AG04450 (cell line): Measurements from ENCODE around the gene COG5. TPM values are rescaled to one million over a fixed set of nuclear protein-coding genes. Genes with fewer than 3 reads are reported as not detected.

Experiments used
- CTCF ChIA-PET: fragments of 300-600, 350-600 bp; formaldehyde crosslinking; extraction: SDS; loops from one replicate; lab custom pipeline; 2022; ENCODE audit warnings: antibody characterized with exemption, inconsistent platforms; lab: Charles Lee
- POLR2A ChIA-PET: fragments of 350-600 bp; formaldehyde crosslinking; extraction: SDS; loops from one replicate; lab custom pipeline; 2021; ENCODE audit warnings: antibody characterized with exemption, inconsistent platforms; lab: Yijun Ruan, JAX
- DNase-seq: peaks from one replicate; pipeline ENCODE4 v3.0.0-alpha.2; 2011; ENCODE audit warnings: low read depth, low spot score
- H3K27ac ChIP-seq: one replicate; pipeline ENCODE4 v1.5.1; 2012; ENCODE audit warnings: low read depth, low read length, control low read depth
- H3K27me3 ChIP-seq: one replicate; pipeline ENCODE4 v1.6.0; 2012; ENCODE audit warnings: low read length; ENCODE audit not compliant: control insufficient read depth, insufficient read depth
- H3K4me3 ChIP-seq: 2 replicates; pipeline ENCODE4 v1.5.1; 2011; ENCODE audit warnings: mild to moderate bottlenecking, low read depth, low read length, control low read depth
- H3K9me3 ChIP-seq: 2 replicates; pipeline ENCODE4 v1.5.1; 2012; ENCODE audit warnings: low read length; ENCODE audit not compliant: control insufficient read depth, insufficient read depth
- CTCF ChIP-seq: IDR thresholded peaks from 2 replicates; pipeline ENCODE4 v1.5.1; 2011; ENCODE audit warnings: low read depth, low read length, control low read depth, inconsistent platforms
- polyA plus RNA-seq: library from polyadenylated mRNA; depleted of rRNA; stranded (reverse); fragments of >200 nt; gene quantifications from 2 replicates; pipeline ENCODE4 v1.2.3, GENCODE V29; 2011

Gene COG5
- polyA plus RNA-seq, 1 experiment, result 55.2 TPM

- H3K27ac ChIP-seq, result no peak overlapping the region
- POLR2A ChIA-PET, result no interaction called here
- CTCF ChIA-PET, result interaction anchor here (0.5 kb wide), 1 partner anchor 42 kb away, joined by 3 read pairs; no protein-coding TSS in a partner anchor
- no peaks in the 10 kb centered on the region for H3K27me3 ChIP-seq
- H3K4me3 ChIP-seq, result no peak overlapping the region
- no peak for TF ChIP-seq CTCF
- no peaks in the 10 kb centered on the region for H3K9me3 ChIP-seq
- DNase-seq, result no peak
Observed at GRCh38 chr7:107396990-107397389, 166.7 kb downstream of the COG5 start.

- no peak overlapping the region for H3K4me3 ChIP-seq
- DNase-seq, result no peak
- no peak for TF ChIP-seq CTCF
- no peaks in the 10 kb centered on the region for H3K9me3 ChIP-seq
- ChIA-PET CTCF (no interaction called here), POLR2A (no interaction called here)
- no peaks in the 10 kb centered on the region for H3K27me3 ChIP-seq
- H3K27ac ChIP-seq, result no peak overlapping the region
Observed at GRCh38 chr7:107396081-107396480, 167.6 kb downstream of the COG5 start.

- no peak for TF ChIP-seq CTCF
- CTCF ChIA-PET, result interaction anchor here (0.6 to 0.7 kb wide), 2 partner anchors 131 to 637 kb away, joined by 6 to 9 read pairs; no protein-coding TSS in a partner anchor
- no peak overlapping the region for H3K27ac ChIP-seq
Observed at GRCh38 chr7:107394831-107395230, 168.9 kb downstream of the COG5 start.

GRCh38 chr7:107394276-107394675 lies 169.4 kb downstream of the COG5 start:
- CTCF ChIA-PET, result no interaction called here
- POLR2A ChIA-PET, result no interaction called here
- DNase-seq, result no peak

More at GRCh38 chr7:107394831-107395230, 168.9 kb downstream of the COG5 start:
- H3K4me3 ChIP-seq, result no peak overlapping the region
- H3K9me3 ChIP-seq, result no peaks in the 10 kb centered on the region
- H3K27me3 ChIP-seq, result no peaks in the 10 kb centered on the region
- POLR2A ChIA-PET, result no interaction called here
- no peak for DNase-seq

GRCh38 chr7:107392830-107393229 lies 170.9 kb downstream of the COG5 start:
- DNase-seq, result no peak
- Histone ChIP-seq H3K27me3 (no peaks in the 10 kb centered on the region), H3K27ac (no peak overlapping the region), H3K4me3 (no peak overlapping the region), H3K9me3 (no peaks in the 10 kb centered on the region)
- no peak for TF ChIP-seq CTCF
- ChIA-PET POLR2A (no interaction called here), CTCF (interaction anchor here (0.6 kb wide), 1 partner anchor 333 kb away, joined by 5 read pairs; no protein-coding TSS in a partner anchor)

More at GRCh38 chr7:107394276-107394675, 169.4 kb downstream of the COG5 start:
- Histone ChIP-seq H3K9me3 (no peaks in the 10 kb centered on the region), H3K4me3 (no peak overlapping the region), H3K27me3 (no peaks in the 10 kb centered on the region), H3K27ac (no peak overlapping the region)
- no peak for TF ChIP-seq CTCF
